GM12878 (cell line): Measurements from ENCODE around the gene SLC6A11. TPM values are rescaled to one million over a fixed set of nuclear protein-coding genes. Genes with fewer than 3 reads are reported as not detected.

Experiments used
- ATAC-seq: fragments of 200-7000 bp; cut with Tn5 transposase; 3 replicates; pipeline ENCODE4 v1.9.1; 2020; ENCODE audit warnings: mild to moderate bottlenecking, moderate library complexity
- BruUV-seq: library from RNA; stranded (reverse); fragments of 400-500 nt; replicated peaks from 2 replicates; lab custom pipeline; 2021; lab: Mats Ljungman, UMichigan
- CTCF ChIA-PET: fragments of 300-600 bp; sonication (Branson Sonifier 250); formaldehyde crosslinking; extraction: SDS; loops from one replicate; lab custom pipeline; 2021; ENCODE audit warnings: inconsistent platforms; lab: Yijun Ruan, JAX
- POLR2A ChIA-PET: fragments of 350-600 bp; formaldehyde crosslinking; extraction: SDS; loops from one replicate; lab custom pipeline; 2021; ENCODE audit warnings: inconsistent platforms; lab: Charles Lee
- RAD21 ChIA-PET: fragments of 300-600 bp; sonication (Branson Sonifier 250); formaldehyde crosslinking; loops from one replicate; lab custom pipeline; 2023; ENCODE audit warnings: antibody characterized with exemption; ENCODE audit not compliant: unreplicated experiment; lab: Charles Lee
- SMC1A ChIA-PET: fragments of 300-600 bp; sonication (Branson Sonifier 250); formaldehyde crosslinking; loops from one replicate; lab custom pipeline; 2023; ENCODE audit not compliant: unreplicated experiment, uncharacterized antibody; lab: Charles Lee
- DNase-seq: peaks from one replicate; pipeline ENCODE4 v3.0.0-alpha.2; 2011; ENCODE audit warnings: low read depth, low spot score
- FAIRE-seq: peaks from 3 replicates; lab custom pipeline; 2011; peaks lifted over from hg19 to GRCh38; lab: Jason Lieb, UNC
- H2AFZ ChIP-seq: 2 replicates; pipeline ENCODE4 v1.6.0; 2011; ENCODE audit warnings: low read depth, low read length, control low read depth; ENCODE audit not compliant: control insufficient read depth
- H3K27ac ChIP-seq: 2 replicates; pipeline ENCODE4 v1.5.1; 2011; ENCODE audit warnings: control low read depth; ENCODE audit not compliant: control insufficient read depth, insufficient read depth
- H3K27me3 ChIP-seq, 2 experiments: replicated peaks in 1 of 2; 2 replicates each; pipeline versions ENCODE4 v1.6.0 to v1.6.1; 2011; ENCODE audit warnings: low read length in 1 of 2; ENCODE audit not compliant: control insufficient read depth in 2 of 2, insufficient read depth in 2 of 2
- H3K36me3 ChIP-seq, 2 experiments: 2 replicates each; pipeline ENCODE4 v1.5.1; 2011; ENCODE audit warnings: low read length in 1 of 2; ENCODE audit not compliant: control insufficient read depth in 2 of 2, insufficient read depth in 2 of 2
- H3K4me1 ChIP-seq: 2 replicates; pipeline ENCODE4 v1.6.1; 2011; ENCODE audit warnings: mild to moderate bottlenecking, low read length, moderate library complexity, mixed read lengths; ENCODE audit not compliant: control insufficient read depth, insufficient read depth
- H3K4me2 ChIP-seq: 2 replicates; pipeline ENCODE4 v1.6.0; 2011; ENCODE audit warnings: control low read depth; ENCODE audit not compliant: control insufficient read depth, insufficient read depth
- H3K4me3 ChIP-seq: fragments of 200-600 bp; sonication (generic); 2 replicates; pipeline ENCODE4 v1.5.1; 2016
- H3K79me2 ChIP-seq: 2 replicates; pipeline ENCODE4 v1.6.0; 2011; ENCODE audit warnings: low read length; ENCODE audit not compliant: control insufficient read depth, insufficient read depth
- H3K9ac ChIP-seq: 2 replicates; pipeline ENCODE4 v1.8.0; 2011; ENCODE audit warnings: low read length, control low read depth, mixed read lengths; ENCODE audit not compliant: control insufficient read depth, insufficient read depth
- H3K9me3 ChIP-seq: replicated peaks from 3 replicates; pipeline ENCODE4 v1.5.1; 2011; ENCODE audit warnings: mild to moderate bottlenecking, low read length; ENCODE audit not compliant: control insufficient read depth, insufficient read depth
- H4K20me1 ChIP-seq: 2 replicates; pipeline ENCODE4 v1.6.0; 2011; ENCODE audit not compliant: control insufficient read depth, insufficient read depth
- BCL11A ChIP-seq: IDR thresholded peaks from 2 replicates; pipeline ENCODE4 v1.6.1; 2011; ENCODE audit warnings: low read depth, low read length
- CBX3 ChIP-seq: fragments of 200-600 bp; sonication (generic); IDR thresholded peaks from 2 replicates; pipeline ENCODE4 v1.6.1; 2016; ENCODE audit warnings: low read depth, borderline replicate concordance
- CHD1 ChIP-seq: IDR thresholded peaks from 2 replicates; pipeline ENCODE4 v1.6.1; 2012; ENCODE audit warnings: low read depth, low read length, improper control_type of control experiment
- KLF5 ChIP-seq: fragments of 450-650 bp; IDR thresholded peaks from 2 replicates; pipeline ENCODE4 v1.6.1; 2014; ENCODE audit warnings: mild to moderate bottlenecking; ENCODE audit not compliant: partially characterized antibody
- LARP7 ChIP-seq: fragments of 450-650 bp; IDR thresholded peaks from 2 replicates; pipeline ENCODE4 v1.6.1; 2017; ENCODE audit warnings: mild to moderate bottlenecking
- MEF2B ChIP-seq: fragments of 450-650 bp; IDR thresholded peaks from 2 replicates; pipeline ENCODE4 v1.6.1; 2018; ENCODE audit warnings: mild to moderate bottlenecking, moderate library complexity; ENCODE audit not compliant: partially characterized antibody, poor library complexity, severe bottlenecking
- MYB ChIP-seq: fragments of 150-350 bp; IDR thresholded peaks from 2 replicates; pipeline ENCODE4 v1.6.1; 2014; ENCODE audit warnings: mild to moderate bottlenecking, low read depth, low read length, borderline replicate concordance
- NFYA ChIP-seq: IDR thresholded peaks from 2 replicates; pipeline ENCODE4 v1.6.1; 2011; ENCODE audit warnings: low read depth, mild to moderate bottlenecking, low read length, improper control_type of control experiment, borderline replicate concordance
- PML ChIP-seq: IDR thresholded peaks from 2 replicates; pipeline ENCODE4 v1.6.1; 2012; ENCODE audit warnings: low read length, inconsistent platforms
- REST ChIP-seq: IDR thresholded peaks from 2 replicates; pipeline ENCODE4 v1.6.1; 2012; ENCODE audit warnings: mild to moderate bottlenecking, low read depth, low read length
- SRF ChIP-seq, 2 experiments: IDR thresholded peaks; 2 replicates each; pipeline ENCODE4 v1.6.1; 2011; ENCODE audit warnings: low read depth in 2 of 2, low read length in 2 of 2, mild to moderate bottlenecking in 1 of 2, moderate library complexity in 1 of 2
- WRNIP1 ChIP-seq: IDR thresholded peaks from 2 replicates; pipeline ENCODE4 v1.6.1; 2011; ENCODE audit warnings: low read depth, low read length, improper control_type of control experiment, borderline replicate concordance
- ZBED1 ChIP-seq: IDR thresholded peaks from 2 replicates; pipeline ENCODE4 v1.6.1; 2016; ENCODE audit warnings: borderline replicate concordance
- ZNF274 ChIP-seq: IDR thresholded peaks from one replicate; pipeline ENCODE4 v1.8.0; 2011; ENCODE audit not compliant: insufficient read length, insufficient read depth
- ZNF384 ChIP-seq: IDR thresholded peaks from 2 replicates; pipeline ENCODE4 v1.6.1; 2012; ENCODE audit warnings: low read depth, mild to moderate bottlenecking, low read length, improper control_type of control experiment, borderline replicate concordance
- WGBS: methylation state at CpG from one replicate; pipeline ENCODE4 v1.1.6; 2016; ENCODE audit warnings: low lambda C conversion rate; ENCODE audit not compliant: insufficient replicate concordance, insufficient coverage; ENCODE audit errors: missing lambda C conversion rate; 5-methylcytosine and 5-hydroxymethylcytosine counted together
- in situ Hi-C: fragments of 300-500 bp; cut with MboI; formaldehyde crosslinking; loops from 9 replicates; pipeline ENCODE4 v1.14.3; 2018; ENCODE audit warnings: mixed read lengths
- intact Hi-C: fragments of 100-400 bp; cut with micrococcal nuclease; formaldehyde crosslinking; loops from one replicate; pipeline ENCODE4 v1.14.2; 2022; ENCODE audit not compliant: unreplicated experiment
- polyA plus RNA-seq, 11 experiments: library from polyadenylated mRNA; depleted of rRNA in 4 of 11; unstranded in 6 of 11; stranded (reverse) in 5 of 11; fragments of >200 nt; fragmentation: Nextera tagmentation in 4 of 11; fragmentation: Illumina TruSeq in 1 of 11; extraction: Ambion mirVana in 4 of 11; extraction: Trizol in 1 of 11; gene quantifications; 1 replicate in 1 of 11; 2 replicates in 10 of 11; pipeline versions ENCODE4 v1.2.1 to v1.2.3, GENCODE V29; 2011 to 2016; ENCODE audit warnings: inconsistent platforms in 2 of 11, missing spikeins in 2 of 11, low read depth in 1 of 11
- total RNA-seq, 4 experiments: library from RNA; depleted of rRNA in 3 of 4; stranded (reverse); fragments of >200 nt in 3 of 4; fragmentation: Illumina TruSeq in 1 of 4; extraction: Trizol in 1 of 4; gene quantifications; 2 replicates each; pipeline versions ENCODE4 v1.2.1 to v1.2.3, GENCODE V29; 2013 to 2021
- TF ChIP-seq, protein P1 (sequence below): IDR thresholded peaks from 2 replicates; pipeline ENCODE4 v1.6.1; 2011; ENCODE audit warnings: low read depth, mild to moderate bottlenecking, low read length, moderate library complexity, borderline replicate concordance; ENCODE audit errors: extremely low read depth
- TF ChIP-seq, protein P2 (sequence below): fragments of 450-650 bp; IDR thresholded peaks from 2 replicates; pipeline ENCODE4 v1.6.1; 2017; ENCODE audit warnings: antibody characterized with exemption, mild to moderate bottlenecking, moderate library complexity

Gene SLC6A11
- total and polyA plus RNA-seq, 10 of the 15 experiments (the other 5 are each of a cell fraction or from before 2014, with no cell fraction given), result not detected

DNA sequence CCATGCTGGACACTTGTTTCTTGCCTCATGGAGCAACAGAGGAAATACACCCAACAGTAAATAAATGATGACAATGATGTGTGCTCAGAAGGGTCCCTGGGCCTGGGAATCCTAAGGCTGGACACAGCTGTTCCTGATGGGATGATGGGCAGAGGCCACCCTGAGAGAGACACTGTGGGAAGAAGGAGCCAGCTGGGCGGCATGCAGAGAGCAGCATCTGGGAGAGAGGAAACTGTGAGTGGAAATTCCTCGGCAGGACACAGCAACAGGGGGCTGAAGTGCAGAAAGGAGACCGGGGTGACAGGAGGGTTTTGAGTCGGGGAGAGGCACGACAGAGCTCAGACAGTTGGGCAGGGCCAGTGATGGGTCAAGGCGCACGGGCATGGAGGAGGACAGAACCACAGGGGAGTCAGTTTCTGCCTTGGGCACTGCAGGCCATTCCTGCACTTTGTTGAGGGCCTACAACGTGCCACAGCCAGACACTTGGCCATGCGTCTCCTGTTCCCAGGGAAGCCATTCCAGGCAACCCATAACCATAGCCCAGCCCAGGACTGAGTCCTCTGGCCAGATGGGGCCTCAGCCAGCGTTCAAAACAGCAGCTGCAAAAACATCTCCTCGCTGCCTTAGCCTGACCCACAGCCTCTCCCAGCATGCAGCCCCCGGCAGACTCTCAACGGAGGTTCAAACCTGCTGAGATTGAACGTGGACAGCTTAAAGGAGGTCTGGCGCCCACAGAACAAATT is 139.9 kb downstream of the SLC6A11 start:
- RAD21 ChIA-PET, result no interaction called here
- CTCF ChIA-PET, result no interaction called here
- WGBS, result 13% methylated on average over 15 of the region's 15 CpGs

More for the DNA sequence above, 139.9 kb downstream of the SLC6A11 start:
- no TSS peak for BruUV-seq
- DNase-seq, result no peak
- Histone ChIP-seq H3K4me2 (no peak overlapping the region), H3K27ac (no peak overlapping the region), H3K4me3 (no peak overlapping the region), H2AFZ (no peak overlapping the region), H3K4me1 (no peaks in the 10 kb centered on the region), H3K9me3 (no peaks in the 10 kb centered on the region), H3K79me2 (no peaks in the 10 kb centered on the region), H3K36me3 (no peaks in the 10 kb centered on the region), H3K27me3 (no peaks in the 10 kb centered on the region; a peak in 2 of 4 replicates), H3K9ac (no peak overlapping the region), H4K20me1 (no peaks in the 10 kb centered on the region)
- no peak for ATAC-seq
- TF ChIP-seq CHD1 (no peak), KLF5 (no peak), ZNF384 (no peak), LARP7 (no peak), ZNF274 (no peak), BCL11A (no peak), SRF (IDR thresholded peaks at IDR 0.05; ENCODE audit: low read depth in 2 of 2, low read length in 2 of 2) (no peak), PML (no peak), WRNIP1 (no peak), CBX3 (no peak), REST (no peak), ZBED1 (no peak), MYB (no peak), MEF2B (no peak), NFYA (no peak)
- TF ChIP-seq, protein P1, sequence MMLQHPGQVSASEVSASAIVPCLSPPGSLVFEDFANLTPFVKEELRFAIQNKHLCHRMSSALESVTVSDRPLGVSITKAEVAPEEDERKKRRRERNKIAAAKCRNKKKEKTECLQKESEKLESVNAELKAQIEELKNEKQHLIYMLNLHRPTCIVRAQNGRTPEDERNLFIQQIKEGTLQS, result no peak
- TF ChIP-seq, protein P2, sequence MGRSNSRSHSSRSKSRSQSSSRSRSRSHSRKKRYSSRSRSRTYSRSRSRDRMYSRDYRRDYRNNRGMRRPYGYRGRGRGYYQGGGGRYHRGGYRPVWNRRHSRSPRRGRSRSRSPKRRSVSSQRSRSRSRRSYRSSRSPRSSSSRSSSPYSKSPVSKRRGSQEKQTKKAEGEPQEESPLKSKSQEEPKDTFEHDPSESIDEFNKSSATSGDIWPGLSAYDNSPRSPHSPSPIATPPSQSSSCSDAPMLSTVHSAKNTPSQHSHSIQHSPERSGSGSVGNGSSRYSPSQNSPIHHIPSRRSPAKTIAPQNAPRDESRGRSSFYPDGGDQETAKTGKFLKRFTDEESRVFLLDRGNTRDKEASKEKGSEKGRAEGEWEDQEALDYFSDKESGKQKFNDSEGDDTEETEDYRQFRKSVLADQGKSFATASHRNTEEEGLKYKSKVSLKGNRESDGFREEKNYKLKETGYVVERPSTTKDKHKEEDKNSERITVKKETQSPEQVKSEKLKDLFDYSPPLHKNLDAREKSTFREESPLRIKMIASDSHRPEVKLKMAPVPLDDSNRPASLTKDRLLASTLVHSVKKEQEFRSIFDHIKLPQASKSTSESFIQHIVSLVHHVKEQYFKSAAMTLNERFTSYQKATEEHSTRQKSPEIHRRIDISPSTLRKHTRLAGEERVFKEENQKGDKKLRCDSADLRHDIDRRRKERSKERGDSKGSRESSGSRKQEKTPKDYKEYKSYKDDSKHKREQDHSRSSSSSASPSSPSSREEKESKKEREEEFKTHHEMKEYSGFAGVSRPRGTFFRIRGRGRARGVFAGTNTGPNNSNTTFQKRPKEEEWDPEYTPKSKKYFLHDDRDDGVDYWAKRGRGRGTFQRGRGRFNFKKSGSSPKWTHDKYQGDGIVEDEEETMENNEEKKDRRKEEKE, result no peak
- intact Hi-C loops, result no loop called here
- in situ Hi-C loops, result no loop called here
- SMC1A ChIA-PET, result no interaction called here
- POLR2A ChIA-PET, result no interaction called here
- no peak for FAIRE-seq
